ENCODE data around the gene ADTRP. TPM values are rescaled to one million over a fixed set of nuclear protein-coding genes. Genes with fewer than 3 reads are reported as not detected.

The ADTRP gene
- polyA plus RNA-seq, 1 donor (not counting 4 experiments of a cell fraction or from before 2014, with no cell fraction given) = 16.7 TPM

DNA sequence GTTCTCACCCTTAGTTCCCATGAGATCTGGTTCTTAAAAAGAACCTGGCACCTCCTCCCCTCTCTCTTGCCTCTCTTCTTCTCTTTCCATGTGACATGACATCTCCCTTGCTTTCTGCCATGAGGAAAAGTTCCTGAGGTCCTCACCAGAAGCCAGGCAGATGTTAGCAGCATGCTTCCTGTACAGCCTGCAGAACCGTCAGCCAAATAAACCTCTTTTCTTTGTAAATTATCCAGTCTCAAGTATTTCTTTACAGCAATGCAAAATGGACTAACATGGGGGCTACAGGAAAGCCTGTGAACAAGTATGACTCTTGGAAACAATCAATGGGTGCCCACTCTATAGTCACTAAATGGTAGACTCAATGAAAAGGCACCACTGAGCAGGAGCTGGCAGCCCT is 34.5 kb downstream of the ADTRP start:
- Histone ChIP-seq H3K9me3 (ENCODE audit: control insufficient read depth, low read depth, low read length) (no peaks in the 10 kb centered on the region), H3K9ac (ENCODE audit: control insufficient read depth, extremely low read depth, insufficient read depth, low read length) (no peak overlapping the region), H4K20me1 (ENCODE audit: control insufficient read depth, extremely low read depth, insufficient read depth, low read length) (no peaks in the 10 kb centered on the region), H3K36me3 (ENCODE audit: control insufficient read depth in 2 of 2, extremely low read depth in 1 of 2, insufficient read depth in 2 of 2, low read length in 2 of 2) (peaks cover 0 to 5% of the 10 kb centered on the region in 2 experiments), H3K9me1 (ENCODE audit: control insufficient read depth, extremely low read depth, insufficient read depth, low read length) (no peaks in the 10 kb centered on the region), H3K27me3 (ENCODE audit: control insufficient read depth, extremely low read depth, insufficient read depth, low read length) (no peaks in the 10 kb centered on the region), H3K4me2 (ENCODE audit: control insufficient read depth, extremely low read depth, insufficient read depth, low read depth, low read length) (no peak overlapping the region), H3K4me3 (ENCODE audit: control insufficient read depth in 2 of 3, extremely low read depth in 1 of 3, insufficient read depth in 2 of 3, low read depth in 1 of 3, low read length in 3 of 3) (no peak overlapping the region), H2AFZ (ENCODE audit: control insufficient read depth, low read length) (no peak overlapping the region), H3K79me2 (ENCODE audit: control insufficient read depth, insufficient read depth, low read length) (no peaks in the 10 kb centered on the region), H3K27ac (ENCODE audit: control insufficient read depth, insufficient read depth, low read length) (no peak overlapping the region), H3K4me1 (ENCODE audit: control insufficient read depth, extremely low read depth, insufficient read depth, low read length) (no peaks in the 10 kb centered on the region)
- FAIRE-seq (no peak), DNase-seq (ENCODE audit: low read depth, low spot score) (no peak)
- TF ChIP-seq EZH2 (IDR thresholded peaks at IDR 0.05; ENCODE audit: low read length) = no peak
- dilution Hi-C loops (cut with MboI; ENCODE audit: extremely low pct_ligation_motif_present, low sequenced_read_pairs) = no loop called here

DNA sequence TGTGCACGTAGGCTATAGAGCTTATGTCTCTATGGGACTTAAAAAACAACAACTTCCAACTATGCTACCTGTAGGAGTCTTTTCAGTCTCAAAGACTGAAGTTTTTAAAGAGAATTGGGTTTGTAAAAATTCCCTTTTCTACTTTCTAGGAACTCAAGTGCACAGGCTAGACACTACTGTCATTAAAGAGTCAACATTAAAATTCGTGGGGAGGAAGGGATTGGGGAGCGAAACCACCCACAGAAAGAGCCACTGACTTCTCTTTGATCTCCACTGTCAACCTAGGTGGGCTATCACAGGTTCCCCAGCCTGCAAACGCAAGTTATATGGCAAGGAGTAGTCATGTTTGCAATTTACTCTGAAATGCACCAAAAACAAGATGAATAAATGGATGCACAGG is 37.7 kb downstream of the ADTRP start:
- H3K4me1 ChIP-seq (ENCODE audit: control insufficient read depth, extremely low read depth, insufficient read depth, low read length) = no peaks in the 10 kb centered on the region
- dilution Hi-C loops (cut with MboI; ENCODE audit: extremely low pct_ligation_motif_present, low sequenced_read_pairs) = no loop called here
- H3K4me3 ChIP-seq (ENCODE audit: control insufficient read depth in 2 of 3, extremely low read depth in 1 of 3, insufficient read depth in 2 of 3, low read depth in 1 of 3, low read length in 3 of 3) = no peak overlapping the region
- no peaks in the 10 kb centered on the region for H3K9me1 ChIP-seq (ENCODE audit: control insufficient read depth, extremely low read depth, insufficient read depth, low read length)
- H3K79me2 ChIP-seq (ENCODE audit: control insufficient read depth, insufficient read depth, low read length) = no peaks in the 10 kb centered on the region
- H3K27me3 ChIP-seq (ENCODE audit: control insufficient read depth, extremely low read depth, insufficient read depth, low read length) = no peaks in the 10 kb centered on the region
- DNase-seq (ENCODE audit: low read depth, low spot score) (no peak), FAIRE-seq (no peak)
- no peaks in the 10 kb centered on the region for H3K9me3 ChIP-seq (ENCODE audit: control insufficient read depth, low read depth, low read length)
- H3K27ac ChIP-seq (ENCODE audit: control insufficient read depth, insufficient read depth, low read length) = no peak overlapping the region
- H3K36me3 ChIP-seq (ENCODE audit: control insufficient read depth in 2 of 2, extremely low read depth in 1 of 2, insufficient read depth in 2 of 2, low read length in 2 of 2) = peaks cover 0 to 2% of the 10 kb centered on the region in 2 experiments
- H2AFZ ChIP-seq (ENCODE audit: control insufficient read depth, low read length) = no peak overlapping the region
- no peaks in the 10 kb centered on the region for H4K20me1 ChIP-seq (ENCODE audit: control insufficient read depth, extremely low read depth, insufficient read depth, low read length)
- TF ChIP-seq, protein P1, sequence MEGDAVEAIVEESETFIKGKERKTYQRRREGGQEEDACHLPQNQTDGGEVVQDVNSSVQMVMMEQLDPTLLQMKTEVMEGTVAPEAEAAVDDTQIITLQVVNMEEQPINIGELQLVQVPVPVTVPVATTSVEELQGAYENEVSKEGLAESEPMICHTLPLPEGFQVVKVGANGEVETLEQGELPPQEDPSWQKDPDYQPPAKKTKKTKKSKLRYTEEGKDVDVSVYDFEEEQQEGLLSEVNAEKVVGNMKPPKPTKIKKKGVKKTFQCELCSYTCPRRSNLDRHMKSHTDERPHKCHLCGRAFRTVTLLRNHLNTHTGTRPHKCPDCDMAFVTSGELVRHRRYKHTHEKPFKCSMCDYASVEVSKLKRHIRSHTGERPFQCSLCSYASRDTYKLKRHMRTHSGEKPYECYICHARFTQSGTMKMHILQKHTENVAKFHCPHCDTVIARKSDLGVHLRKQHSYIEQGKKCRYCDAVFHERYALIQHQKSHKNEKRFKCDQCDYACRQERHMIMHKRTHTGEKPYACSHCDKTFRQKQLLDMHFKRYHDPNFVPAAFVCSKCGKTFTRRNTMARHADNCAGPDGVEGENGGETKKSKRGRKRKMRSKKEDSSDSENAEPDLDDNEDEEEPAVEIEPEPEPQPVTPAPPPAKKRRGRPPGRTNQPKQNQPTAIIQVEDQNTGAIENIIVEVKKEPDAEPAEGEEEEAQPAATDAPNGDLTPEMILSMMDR (optimal IDR thresholded peaks at IDR 0.05 in 1 of 3, IDR thresholded peaks at IDR 0.05 in 1 of 3, conservative IDR thresholded peaks at IDR 0.05 in 1 of 3; ENCODE audit: extremely low read depth in 1 of 3, insufficient read depth in 2 of 3, low read length in 3 of 3) = no peak
- no peak for TF ChIP-seq EZH2 (IDR thresholded peaks at IDR 0.05; ENCODE audit: low read length)
- no peak overlapping the region for H3K4me2 ChIP-seq (ENCODE audit: control insufficient read depth, extremely low read depth, insufficient read depth, low read depth, low read length)
- no peak overlapping the region for H3K9ac ChIP-seq (ENCODE audit: control insufficient read depth, extremely low read depth, insufficient read depth, low read length)
